C4-2B (cell line): ENCODE data around the gene NDUFB4.

Experiments used
- CTCF ChIP-seq: fragments of 450-650 bp; conservative IDR thresholded peaks from 2 replicates; pipeline ENCODE4 v1.5.1; 2017; ENCODE audit warnings: mild to moderate bottlenecking
- ZFX ChIP-seq: fragments of 450-650 bp; IDR thresholded peaks from 2 replicates; pipeline ENCODE4 v1.6.1; 2017

- no peak for TF ChIP-seq ZFX
- TF ChIP-seq CTCF, result no peak
Measured at GRCh38 chr3:120557115-120557514, 39.0 kb upstream of the NDUFB4 start.
